HG02981 (cell line): ENCODE measurements around the gene OR8D1.
"Not testable (repeated sequence)": the region's sequence is repeated elsewhere in the genome, so short reads cannot be mapped to it uniquely, and the experiment has no call there.

Experiments
- ATAC-seq: cut with Tn5 transposase; IDR thresholded peaks from one replicate; pipeline ENCODE4 v1.9.1; 2021; ENCODE audit warnings: mild to moderate bottlenecking, moderate library complexity; ENCODE audit not compliant: unreplicated experiment

Gene OR8D1

DNA sequence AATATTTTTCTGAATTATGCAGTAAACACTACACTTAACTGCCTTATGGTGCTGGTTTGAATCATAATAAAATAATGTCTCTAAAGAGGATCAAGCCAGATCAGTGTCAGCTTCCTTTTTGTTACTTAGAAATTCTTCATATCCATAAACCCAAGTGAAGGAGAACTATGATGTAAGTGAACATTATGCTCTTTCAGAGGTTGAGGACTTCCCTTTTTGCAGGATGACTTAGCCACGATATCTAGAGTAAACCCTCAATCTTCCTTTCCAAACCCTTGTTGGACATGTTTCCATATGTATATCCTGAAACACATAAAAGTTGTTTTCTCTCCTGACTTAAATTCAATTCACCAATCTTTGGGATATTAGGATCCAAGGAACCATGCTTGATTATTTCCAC is 19.1 kb downstream of the OR8D1 start:
- no peak for ATAC-seq

DNA sequence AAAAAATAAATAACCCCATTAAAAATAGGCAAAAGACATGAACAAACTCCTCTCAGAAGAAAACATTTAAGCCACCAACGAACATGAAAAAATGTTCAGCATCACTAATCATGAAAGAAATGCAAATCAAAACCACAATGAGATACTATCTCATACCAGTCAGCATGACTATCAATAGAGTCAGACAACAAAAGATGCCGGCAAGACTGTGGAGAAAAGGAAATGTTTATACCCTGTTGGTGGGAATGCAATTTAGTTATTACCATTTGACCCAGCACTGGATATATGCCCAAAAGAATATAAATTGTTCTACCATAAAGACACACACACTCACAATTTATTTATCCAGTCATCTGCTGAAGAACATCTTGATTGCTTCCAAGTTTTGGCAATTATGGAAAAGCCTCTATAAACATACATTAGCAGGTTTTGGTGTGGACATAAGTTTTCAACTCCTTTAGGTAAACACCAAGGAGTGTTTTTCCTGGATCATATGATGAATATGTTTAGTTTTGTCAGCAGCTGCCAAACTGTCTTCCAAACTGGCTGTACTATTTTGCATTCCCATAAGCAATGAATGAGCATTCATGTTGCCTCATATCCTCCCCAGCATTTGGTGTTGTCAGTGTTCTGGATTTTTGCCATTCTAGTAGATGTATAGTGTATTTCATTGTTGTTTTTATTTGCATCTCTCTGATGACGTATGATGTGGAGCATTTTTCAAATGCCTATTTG is 28.0 kb downstream of the OR8D1 start:
- no peak for ATAC-seq

DNA sequence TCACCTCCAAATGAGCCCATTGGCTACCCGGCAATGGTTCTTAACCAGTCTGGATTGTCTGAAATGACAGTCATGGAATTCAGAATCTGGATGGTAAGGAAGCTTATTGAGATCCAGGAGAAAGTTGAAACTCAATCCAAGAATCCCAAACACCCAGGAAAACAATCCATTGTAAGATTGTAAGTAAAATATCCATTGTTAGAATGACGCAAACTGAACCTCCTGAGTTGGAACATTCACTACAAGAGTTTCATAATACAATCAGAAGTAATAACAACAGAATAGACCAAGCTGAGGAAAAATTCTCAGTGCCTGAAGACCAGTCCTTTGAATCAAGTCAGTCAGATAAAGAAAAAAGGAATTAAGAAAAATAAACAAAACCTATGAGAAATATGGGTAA is 35.5 kb downstream of the OR8D1 start:
- no peak for ATAC-seq

GRCh38 chr11:124277804-124278203 is 35.9 kb downstream of the OR8D1 start:
- no peak for ATAC-seq

DNA sequence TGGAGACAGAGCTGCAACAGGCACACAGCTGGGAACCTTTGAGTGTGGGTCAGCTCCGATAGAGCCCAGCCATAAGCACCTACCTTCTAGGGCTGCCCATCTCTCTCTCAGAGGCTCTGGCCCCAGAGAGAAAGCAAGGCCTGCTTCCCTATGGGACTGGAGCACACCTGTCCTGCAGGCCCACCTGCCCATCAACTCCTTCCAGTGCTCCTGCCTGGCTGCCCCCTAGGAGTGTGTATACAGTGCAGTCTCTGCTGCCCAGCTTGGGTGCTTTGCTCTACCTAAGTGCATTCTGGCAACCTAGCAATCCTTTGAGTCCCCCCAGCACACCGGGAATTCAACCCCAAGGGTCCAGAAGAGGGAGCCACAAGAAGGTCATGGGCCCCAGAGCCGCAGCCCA is 36.5 kb downstream of the OR8D1 start:
- no peak for ATAC-seq

DNA sequence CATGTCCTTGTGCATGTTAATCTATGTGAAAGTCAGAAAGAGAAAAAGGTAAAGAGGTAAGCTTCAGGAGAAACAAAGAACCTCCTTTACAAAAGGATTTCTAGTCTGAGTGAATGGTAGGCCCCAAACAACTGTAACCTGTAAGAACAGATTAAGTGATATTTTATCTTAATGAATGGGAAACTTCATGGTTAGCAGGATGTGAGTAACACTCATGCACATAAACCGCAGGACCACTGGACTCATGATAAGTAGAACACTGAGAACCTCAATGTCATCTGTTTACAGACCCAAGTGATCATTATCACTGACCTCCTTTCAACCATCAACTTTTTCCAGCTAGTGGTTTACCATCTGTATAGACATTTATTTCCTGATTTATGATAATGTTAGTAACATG is 37.7 kb downstream of the OR8D1 start:
- no peak for ATAC-seq

GRCh38 chr11:124274000-124274399 is 39.7 kb downstream of the OR8D1 start:
- no peak for ATAC-seq

- ATAC-seq = not testable (repeated sequence)
These were observed 42.9 kb downstream of the OR8D1 start for GRCh38 chr11:124270886-124271285.

DNA sequence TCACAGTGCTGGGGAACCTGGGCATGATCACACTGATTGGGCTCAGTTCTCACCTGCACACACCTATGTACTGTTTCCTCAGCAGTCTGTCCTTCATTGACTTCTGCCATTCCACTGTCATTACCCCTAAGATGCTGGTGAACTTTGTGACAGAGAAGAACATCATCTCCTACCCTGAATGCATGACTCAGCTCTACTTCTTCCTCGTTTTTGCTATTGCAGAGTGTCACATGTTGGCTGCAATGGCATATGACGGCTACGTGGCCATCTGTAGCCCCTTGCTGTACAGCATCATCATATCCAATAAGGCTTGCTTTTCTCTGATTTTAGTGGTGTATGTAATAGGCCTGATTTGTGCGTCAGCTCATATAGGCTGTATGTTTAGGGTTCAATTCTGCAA is 48.7 kb downstream of the OR8D1 start:
- not testable (repeated sequence) for ATAC-seq

- ATAC-seq = no peak
These were observed 57.7 kb downstream of the OR8D1 start, which contains the start of gene OR8G5 for GRCh38 chr11:124256076-124256475. TSS of gene OR8G5 (plus strand) at chr11:124256376. CDS start at chr11:124264932, 8,556 bp downstream.
